Stimulated activated effector memory CD8-positive, alpha-beta T cell treated with anti-CD3 and anti-CD28 coated beads, Interleukin-12 subunit alpha, Interleukin-12 subunit beta, amount 100 ng/mL, for 72 hours (primary cell): Measurements from ENCODE around the gene QSOX1.
A peak's percentile ranks its signal among the peaks of the same experiment; 100 is the strongest.

Source experiments
- ATAC-seq: fragments of 150-1000 bp; cut with Tn5 transposase; 2 replicates; pipeline ENCODE4 v1.10.0; 2021
- DNase-seq, 2 donors: peaks; one replicate each; pipeline ENCODE4 v3.0.0; 2021 to 2022; ENCODE audit warnings: low spot score in 2 of 2
- H3K27ac Mint-ChIP-seq: one replicate; pipeline ENCODE4 v1.8.0; 2022; ENCODE audit warnings: mild to moderate bottlenecking, mixed read lengths
- H3K36me3 Mint-ChIP-seq: one replicate; pipeline ENCODE4 v1.8.0; 2022; ENCODE audit warnings: mild to moderate bottlenecking, mixed read lengths
- H3K4me1 Mint-ChIP-seq: one replicate; pipeline ENCODE4 v1.8.0; 2022; ENCODE audit warnings: mixed read lengths
- H3K4me3 Mint-ChIP-seq: one replicate; pipeline ENCODE4 v1.8.0; 2022; ENCODE audit warnings: mild to moderate bottlenecking, mixed read lengths
- H3K9me3 Mint-ChIP-seq: one replicate; pipeline ENCODE4 v1.8.0; 2022; ENCODE audit warnings: mixed read lengths

Gene QSOX1

DNA sequence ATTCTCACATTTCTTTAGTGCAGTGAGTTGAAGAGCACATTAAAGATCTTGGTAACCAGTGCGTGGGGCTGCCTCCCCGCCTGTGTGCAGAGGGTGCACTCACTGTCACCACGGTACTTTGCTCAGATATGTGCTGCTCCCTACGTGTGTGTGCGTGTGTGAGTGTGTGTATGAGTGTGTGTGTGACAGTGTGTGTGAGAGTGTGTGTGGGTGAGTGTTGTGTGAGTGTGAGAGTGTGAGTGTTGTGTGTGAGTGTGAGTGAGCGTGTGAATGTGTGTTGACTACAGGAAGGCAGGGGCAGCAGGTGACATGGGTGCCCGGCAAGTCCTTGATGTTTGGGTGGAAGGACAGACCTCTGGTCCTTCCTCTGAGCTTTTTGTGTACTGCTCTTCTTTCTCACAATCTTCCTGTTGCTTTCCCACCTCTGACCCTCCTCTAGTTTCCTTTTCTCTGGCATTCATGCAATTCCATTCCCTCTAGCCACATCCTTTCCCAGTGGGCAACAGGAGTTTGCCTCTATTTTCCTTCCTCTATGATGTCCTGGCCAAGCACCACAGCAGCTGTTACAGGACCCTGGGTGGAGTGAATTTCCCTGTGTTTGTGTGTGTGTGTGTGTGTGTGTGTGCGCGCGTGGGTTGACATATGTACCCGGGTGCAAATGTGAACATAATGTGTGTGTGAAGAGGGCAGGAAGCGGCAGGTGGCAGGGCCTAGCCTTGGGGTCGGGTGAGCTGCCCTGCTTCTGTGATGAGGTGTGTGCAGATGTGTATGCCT is 95.2 kb downstream of the QSOX1 start:
- DNase-seq, result no peak
- H3K9me3 Mint-ChIP-seq, result no peaks in the 10 kb centered on the region
- H3K36me3 Mint-ChIP-seq, result no peaks in the 10 kb centered on the region
- no peak for ATAC-seq
- no peak overlapping the region for H3K4me3 Mint-ChIP-seq
- H3K4me1 Mint-ChIP-seq, result peaks cover 19% of the 10 kb centered on the region
- no peak overlapping the region for H3K27ac Mint-ChIP-seq

DNA sequence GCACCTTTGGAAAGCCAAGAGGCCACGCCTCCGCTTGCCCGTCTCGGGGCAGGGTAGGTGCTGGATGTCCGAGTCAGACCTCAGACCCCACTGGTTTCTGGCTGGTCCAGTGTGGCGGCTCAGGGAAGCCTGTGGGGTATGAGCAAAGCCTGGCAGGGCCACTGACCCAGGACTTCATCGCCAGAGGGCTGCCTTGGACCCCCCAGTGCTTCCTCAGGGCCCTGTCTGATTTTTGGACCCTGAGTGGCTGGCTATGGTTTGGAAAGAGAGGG is 95.8 kb downstream of the QSOX1 start:
- Mint-ChIP-seq H3K4me3 (no peak overlapping the region), H3K36me3 (no peaks in the 10 kb centered on the region), H3K9me3 (no peaks in the 10 kb centered on the region), H3K27ac (no peak overlapping the region), H3K4me1 (peaks cover 19% of the 10 kb centered on the region)
- DNase-seq (no peak), ATAC-seq (no peak)

DNA sequence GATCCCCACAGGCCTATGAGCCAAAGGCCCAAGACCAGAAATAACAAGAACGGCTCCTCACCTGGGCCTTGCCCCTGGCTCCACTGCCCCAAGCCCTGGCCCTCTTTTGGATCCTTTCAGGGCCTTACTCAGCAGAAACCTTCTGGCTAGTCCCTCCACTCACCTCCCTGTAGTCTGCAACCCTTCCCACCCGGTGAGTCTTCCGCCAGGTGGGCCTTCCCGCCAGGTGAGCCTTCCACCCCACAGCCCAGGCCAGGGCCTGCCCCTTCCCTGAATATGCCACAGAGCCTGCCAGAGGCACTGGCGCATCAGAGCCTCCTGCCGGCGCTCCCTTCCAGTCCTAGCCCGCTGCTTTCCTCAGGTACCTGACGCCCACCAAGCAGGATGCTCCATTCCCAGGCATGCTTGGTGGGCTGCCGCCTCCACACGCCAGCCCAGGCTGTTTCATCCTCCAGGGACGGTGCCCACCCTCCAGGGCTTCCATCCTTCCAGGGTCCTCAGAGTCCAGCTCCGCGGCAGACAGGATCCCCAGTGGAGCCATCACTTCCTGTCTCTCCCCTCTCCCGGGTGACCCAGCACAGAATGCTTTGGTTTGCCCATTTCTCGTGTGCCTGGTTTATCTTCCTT is 96.3 kb downstream of the QSOX1 start:
- Mint-ChIP-seq H3K27ac (no peak overlapping the region), H3K9me3 (no peaks in the 10 kb centered on the region), H3K4me3 (no peak overlapping the region), H3K4me1 (peaks cover 19% of the 10 kb centered on the region), H3K36me3 (no peaks in the 10 kb centered on the region)
- ATAC-seq (no peak), DNase-seq (no peak)

DNA sequence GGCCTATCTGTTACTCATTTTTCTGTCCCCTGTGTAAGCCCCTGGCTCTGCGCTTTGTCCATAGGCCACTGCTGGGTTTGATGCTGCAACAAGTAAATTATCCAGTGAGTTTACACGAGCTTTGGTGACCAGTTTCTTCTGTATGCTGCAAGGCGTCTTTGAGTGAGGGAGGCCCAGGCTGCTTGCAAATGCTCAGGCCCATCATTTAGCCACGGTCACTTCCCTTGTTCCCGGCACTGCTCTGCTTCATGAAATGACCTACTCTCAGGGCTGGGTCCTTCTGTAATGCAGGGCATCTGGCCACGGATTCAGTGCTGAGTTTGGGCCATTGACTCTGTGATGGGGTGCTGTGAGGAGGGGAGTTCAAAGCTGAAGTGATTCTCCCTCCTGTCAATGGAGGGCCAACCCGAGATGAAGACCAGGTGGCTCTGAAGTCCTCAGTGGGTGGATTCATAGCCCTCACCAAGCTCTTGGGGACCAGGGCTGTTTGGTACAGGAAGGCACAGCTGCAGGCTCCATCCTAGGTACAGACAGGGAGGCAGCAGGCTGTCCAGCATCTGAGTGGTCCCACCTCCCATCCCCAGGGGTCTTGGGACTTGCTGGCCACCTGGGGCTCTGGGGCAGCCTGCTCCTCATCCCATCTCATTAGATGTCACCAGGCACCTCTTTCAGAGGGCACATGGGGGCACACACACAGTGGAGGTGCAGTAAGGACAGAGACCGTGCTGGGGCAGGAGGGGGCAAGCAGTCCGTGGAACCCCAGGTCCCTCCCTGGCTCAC is 97.0 kb downstream of the QSOX1 start:
- ATAC-seq, result no peak
- no peak overlapping the region for H3K4me3 Mint-ChIP-seq
- peaks cover 19% of the 10 kb centered on the region for H3K4me1 Mint-ChIP-seq
- H3K9me3 Mint-ChIP-seq, result no peaks in the 10 kb centered on the region
- DNase-seq, result no peak
- no peaks in the 10 kb centered on the region for H3K36me3 Mint-ChIP-seq
- no peak overlapping the region for H3K27ac Mint-ChIP-seq

DNA sequence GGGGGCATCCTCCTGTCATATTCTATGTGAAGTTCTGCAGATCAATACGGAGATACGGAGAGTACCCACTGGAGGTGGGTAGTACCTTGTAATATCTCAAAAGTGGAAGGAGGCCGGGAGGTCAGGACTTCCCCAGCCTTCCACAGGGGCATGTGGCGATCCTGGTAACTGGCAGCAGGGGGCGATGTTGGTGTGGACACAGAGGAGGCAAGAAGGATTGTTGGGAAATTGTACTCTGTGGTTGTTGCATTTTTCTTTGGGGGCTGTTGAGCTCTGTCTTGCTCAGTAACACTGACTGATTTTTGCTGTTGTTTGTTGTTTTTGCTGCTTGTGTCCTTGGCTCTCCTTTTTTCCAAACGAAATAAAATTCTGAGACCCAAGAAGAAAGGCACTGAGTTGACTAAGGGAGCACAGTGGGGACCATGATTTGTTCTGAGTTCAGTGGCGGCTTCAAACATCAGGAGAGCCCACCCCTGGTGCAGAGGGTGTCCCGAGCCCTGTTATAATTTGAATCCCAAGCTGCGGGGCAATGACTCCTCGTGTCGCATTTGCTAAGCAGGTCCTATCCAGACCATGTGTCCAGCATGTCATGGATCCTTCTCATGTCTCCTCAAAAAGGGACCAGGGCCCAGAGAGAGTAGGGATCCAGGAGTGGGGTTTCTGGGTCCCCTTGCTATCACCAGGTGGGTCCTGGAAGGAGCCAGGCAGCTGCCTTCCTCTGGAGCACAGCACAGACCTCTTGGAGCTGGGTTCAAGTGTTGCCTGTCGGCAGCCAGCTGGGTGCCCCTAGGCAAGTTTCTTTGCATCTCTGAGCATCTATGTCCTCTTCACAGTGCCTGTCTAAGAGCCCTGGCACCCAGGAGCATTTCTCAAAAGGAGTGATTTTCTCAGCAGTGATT is 98.2 kb downstream of the QSOX1 start:
- peaks cover 19% of the 10 kb centered on the region for H3K4me1 Mint-ChIP-seq
- ATAC-seq, result peak; percentile 60
- DNase-seq, result peak; percentile 65 to 89
- H3K27ac Mint-ChIP-seq, result no peak overlapping the region
- no peak overlapping the region for H3K4me3 Mint-ChIP-seq
- no peaks in the 10 kb centered on the region for H3K36me3 Mint-ChIP-seq
- H3K9me3 Mint-ChIP-seq, result no peaks in the 10 kb centered on the region
